CD14-positive monocyte (primary cell): ENCODE measurements around the gene KIAA0232. TPM values are rescaled to one million over a fixed set of nuclear protein-coding genes. Genes with fewer than 3 reads are reported as not detected.

Experiments
- DNase-seq, 3 donors: peaks; one replicate each; pipeline ENCODE4 v3.0.0-alpha.2; 2011 to 2022
- H2AFZ ChIP-seq: 2 replicates; pipeline ENCODE4 v1.6.0; 2012; ENCODE audit warnings: mild to moderate bottlenecking, low read depth, low read length, inconsistent platforms; ENCODE audit not compliant: insufficient read depth, poor library complexity, severe bottlenecking
- H3K27ac ChIP-seq, 2 donors: 1 replicate in 1 of 2; 2 replicates in 1 of 2; pipeline ENCODE4 v1.5.1; 2012 to 2013; ENCODE audit warnings: low read length in 2 of 2, control low read depth in 1 of 2, inconsistent platforms in 1 of 2, low read depth in 1 of 2, mild to moderate bottlenecking in 1 of 2
- H3K27me3 ChIP-seq, 2 donors: one replicate each; pipeline versions ENCODE4 v1.6.0 to v1.6.1; 2011 to 2013; ENCODE audit warnings: low read length in 2 of 2; ENCODE audit not compliant: control insufficient read depth in 2 of 2, insufficient read depth in 2 of 2
- H3K36me3 ChIP-seq, 2 donors: replicated peaks in 1 of 2; 1 replicate in 1 of 2; 2 replicates in 1 of 2; pipeline versions ENCODE4 v1.5.1 to v1.6.1; 2012 to 2013; ENCODE audit warnings: low read length in 2 of 2, control low read depth in 1 of 2, inconsistent platforms in 1 of 2, mild to moderate bottlenecking in 1 of 2; ENCODE audit not compliant: insufficient read depth in 2 of 2, control insufficient read depth in 1 of 2
- H3K4me1 ChIP-seq, 2 donors: 1 replicate in 1 of 2; 2 replicates in 1 of 2; pipeline versions ENCODE4 v1.5.1 to v1.6.1; 2012 to 2013; ENCODE audit warnings: low read length in 2 of 2, control low read depth in 1 of 2, inconsistent platforms in 1 of 2, mild to moderate bottlenecking in 1 of 2, moderate library complexity in 1 of 2; ENCODE audit not compliant: insufficient read depth in 2 of 2, control insufficient read depth in 1 of 2
- H3K4me2 ChIP-seq: replicated peaks from 2 replicates; pipeline ENCODE3; 2012; ENCODE audit warnings: low read length, moderate library complexity, mild to moderate bottlenecking; ENCODE audit not compliant: poor library complexity, severe bottlenecking; ENCODE audit errors: extremely low read depth
- H3K4me3 ChIP-seq, 3 experiments: fragments of 200-600 bp in 1 of 3; sonication (generic) in 1 of 3; replicated peaks in 1 of 3; 1 replicate in 2 of 3; 2 replicates in 1 of 3; pipeline ENCODE4 v1.5.1; 2011 to 2013; ENCODE audit warnings: low read length in 3 of 3, mild to moderate bottlenecking in 3 of 3, control low read depth in 2 of 3, low read depth in 2 of 3, inconsistent platforms in 1 of 3, moderate library complexity in 1 of 3
- H3K79me2 ChIP-seq: 2 replicates; pipeline ENCODE4 v1.6.0; 2012; ENCODE audit warnings: mild to moderate bottlenecking, control low read depth, inconsistent platforms, low read length, moderate library complexity; ENCODE audit not compliant: insufficient read depth
- H3K9ac ChIP-seq: 2 replicates; pipeline ENCODE4 v1.6.0; 2017; ENCODE audit warnings: low read length, mild to moderate bottlenecking; ENCODE audit not compliant: insufficient read depth, poor library complexity, severe bottlenecking
- H3K9me3 ChIP-seq, 2 donors: replicated peaks in 1 of 2; 1 replicate in 1 of 2; 2 replicates in 1 of 2; pipeline versions ENCODE4 v1.5.1 to v1.6.1; 2012 to 2013; ENCODE audit warnings: low read length in 2 of 2, control low read depth in 1 of 2; ENCODE audit not compliant: control insufficient read depth in 1 of 2, insufficient read depth in 1 of 2
- H4K20me1 ChIP-seq: 2 replicates; pipeline ENCODE4 v1.6.0; 2012; ENCODE audit warnings: mild to moderate bottlenecking, low read length, control low read depth, moderate library complexity; ENCODE audit not compliant: insufficient read depth
- H3K27ac Mint-ChIP-seq, 7 donors: one replicate each; pipeline ENCODE4 v1.8.0; 2020; ENCODE audit warnings: mild to moderate bottlenecking in 7 of 7, mixed read lengths in 7 of 7, moderate library complexity in 6 of 7, inconsistent platforms in 2 of 7
- H3K27me3 Mint-ChIP-seq, 3 donors: one replicate each; pipeline ENCODE4 v1.8.0; 2021 to 2022; ENCODE audit warnings: low read depth in 3 of 3, mild to moderate bottlenecking in 3 of 3, mixed read lengths in 3 of 3, moderate library complexity in 3 of 3, inconsistent platforms in 1 of 3
- H3K36me3 Mint-ChIP-seq, 2 donors: one replicate each; pipeline ENCODE4 v1.8.0; 2020; ENCODE audit warnings: mixed read lengths in 2 of 2, inconsistent platforms in 1 of 2, mild to moderate bottlenecking in 1 of 2
- H3K4me1 Mint-ChIP-seq: one replicate; pipeline ENCODE4 v1.8.0; 2020; ENCODE audit warnings: mild to moderate bottlenecking, mixed read lengths
- H3K4me3 Mint-ChIP-seq, 2 donors: one replicate each; pipeline ENCODE4 v1.8.0; 2020; ENCODE audit warnings: mild to moderate bottlenecking in 2 of 2, mixed read lengths in 2 of 2, moderate library complexity in 1 of 2
- H3K9me3 Mint-ChIP-seq, 7 donors: one replicate each; pipeline ENCODE4 v1.8.0; 2020 to 2022; ENCODE audit warnings: mixed read lengths in 7 of 7, mild to moderate bottlenecking in 6 of 7, moderate library complexity in 6 of 7, inconsistent platforms in 2 of 7
- WGBS: methylation state at CpG from one replicate; pipeline ENCODE4 v1.1.5; 2013; ENCODE audit warnings: missing lambda C conversion rate; ENCODE audit not compliant: insufficient coverage; 5-methylcytosine and 5-hydroxymethylcytosine counted together
- intact Hi-C, 2 donors: fragments of 100-400 bp; cut with micrococcal nuclease; formaldehyde crosslinking; loops; one replicate each; pipeline versions ENCODE4 v1.15.0 to v1.15.1; 2023
- polyA plus RNA-seq, 3 donors: library from polyadenylated mRNA; depleted of rRNA in 1 of 3; unstranded in 2 of 3; stranded (reverse) in 1 of 3; fragments of 300-500 nt in 2 of 3; fragments of >200 nt in 1 of 3; fragmentation: Illumina TruSeq in 2 of 3; gene quantifications; 1 replicate in 2 of 3; 2 replicates in 1 of 3; pipeline ENCODE4 v1.2.3, GENCODE V29; 2012 to 2021
- TF ChIP-seq, protein P1 (sequence below): fragments of 200-600 bp; IDR thresholded peaks from one replicate; pipeline ENCODE4 v1.8.0; 2022; ENCODE audit warnings: antibody characterized with exemption, mild to moderate bottlenecking

The KIAA0232 gene
- polyA plus RNA-seq, 3 donors: 12.3 to 27.3 (median 20.6) TPM

DNA sequence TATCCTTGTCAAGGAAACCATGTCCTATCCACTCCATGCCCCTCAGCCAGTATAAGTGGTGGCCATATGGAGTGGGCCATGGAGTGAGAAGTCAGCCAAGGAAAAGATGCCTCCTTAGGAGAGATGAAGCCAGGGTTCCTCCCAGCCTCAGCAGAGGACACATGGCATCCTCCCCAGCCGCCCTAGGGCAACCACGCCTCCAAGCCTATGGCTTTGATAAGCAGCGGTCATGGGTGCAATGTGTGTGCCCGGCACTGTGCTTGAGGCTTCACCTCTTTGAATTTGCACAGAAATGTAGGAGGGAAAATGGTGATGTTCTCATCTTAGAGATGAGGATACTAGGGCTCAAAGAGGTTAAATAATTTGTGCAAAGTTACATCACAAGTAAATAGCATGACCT lies 92.5 kb downstream of the KIAA0232 start:
- peaks cover 56 to 70% of the 10 kb centered on the region in 2 donors for H3K36me3 Mint-ChIP-seq
- DNase-seq: no peak
- Histone ChIP-seq H3K4me2 (no peak overlapping the region), H3K27me3 (no peaks in the 10 kb centered on the region), H3K9me3 (no peaks in the 10 kb centered on the region), H3K9ac (no peak overlapping the region), H3K36me3 (peaks cover 48 to 75% of the 10 kb centered on the region in 2 donors), H4K20me1 (peaks cover 40% of the 10 kb centered on the region), H3K4me3 (peak overlapping the region in 1 of 3 experiments; percentile 6), H3K4me1 (peaks cover 39 to 46% of the 10 kb centered on the region in 2 donors), H2AFZ (no peak overlapping the region), H3K27ac (peak overlapping the region; percentile 11 to 73), H3K79me2 (peaks cover 4% of the 10 kb centered on the region)
- H3K27me3 Mint-ChIP-seq: no peaks in the 10 kb centered on the region
- WGBS: 100% methylated on average over 1 of the region's 4 CpGs
- H3K4me3 Mint-ChIP-seq: no peak overlapping the region
- TF ChIP-seq, protein P1, sequence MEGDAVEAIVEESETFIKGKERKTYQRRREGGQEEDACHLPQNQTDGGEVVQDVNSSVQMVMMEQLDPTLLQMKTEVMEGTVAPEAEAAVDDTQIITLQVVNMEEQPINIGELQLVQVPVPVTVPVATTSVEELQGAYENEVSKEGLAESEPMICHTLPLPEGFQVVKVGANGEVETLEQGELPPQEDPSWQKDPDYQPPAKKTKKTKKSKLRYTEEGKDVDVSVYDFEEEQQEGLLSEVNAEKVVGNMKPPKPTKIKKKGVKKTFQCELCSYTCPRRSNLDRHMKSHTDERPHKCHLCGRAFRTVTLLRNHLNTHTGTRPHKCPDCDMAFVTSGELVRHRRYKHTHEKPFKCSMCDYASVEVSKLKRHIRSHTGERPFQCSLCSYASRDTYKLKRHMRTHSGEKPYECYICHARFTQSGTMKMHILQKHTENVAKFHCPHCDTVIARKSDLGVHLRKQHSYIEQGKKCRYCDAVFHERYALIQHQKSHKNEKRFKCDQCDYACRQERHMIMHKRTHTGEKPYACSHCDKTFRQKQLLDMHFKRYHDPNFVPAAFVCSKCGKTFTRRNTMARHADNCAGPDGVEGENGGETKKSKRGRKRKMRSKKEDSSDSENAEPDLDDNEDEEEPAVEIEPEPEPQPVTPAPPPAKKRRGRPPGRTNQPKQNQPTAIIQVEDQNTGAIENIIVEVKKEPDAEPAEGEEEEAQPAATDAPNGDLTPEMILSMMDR: no peak
- peaks cover 0 to 3% (median 0%) of the 10 kb centered on the region in 7 donors for H3K9me3 Mint-ChIP-seq
- intact Hi-C loops: loop anchor here (5.0 kb wide), 3 partner anchors 68 to 153 kb away; no protein-coding TSS in a partner anchor
- peaks cover 45% of the 10 kb centered on the region for H3K4me1 Mint-ChIP-seq
- peak overlapping the region; percentile 63 to 90 (median 77) for H3K27ac Mint-ChIP-seq

DNA sequence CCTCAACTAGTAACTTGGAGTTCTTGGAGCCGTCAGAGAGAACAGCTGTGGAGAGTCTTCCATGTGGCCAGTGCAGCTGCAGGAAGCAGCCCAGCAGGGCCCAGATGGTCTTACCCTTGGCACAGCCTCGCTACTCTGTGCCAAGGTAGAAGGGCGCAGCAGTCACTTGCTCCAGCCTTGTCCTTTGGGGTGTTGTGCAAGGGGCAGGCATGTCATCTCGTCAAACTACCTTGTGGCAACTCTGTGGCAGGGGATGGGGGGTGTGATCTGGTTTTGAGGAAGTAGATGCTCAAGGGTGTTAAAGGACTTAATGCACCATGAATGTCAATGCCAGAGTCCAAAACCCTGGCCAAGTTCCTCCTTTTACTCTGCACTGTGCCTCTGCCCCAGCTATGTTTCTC lies 92.9 kb downstream of the KIAA0232 start:
- peaks cover 40% of the 10 kb centered on the region for H3K4me1 Mint-ChIP-seq
- Histone ChIP-seq H3K4me1 (peaks cover 34 to 42% of the 10 kb centered on the region in 2 donors), H3K9me3 (no peaks in the 10 kb centered on the region), H3K36me3 (peaks cover 51 to 80% of the 10 kb centered on the region in 2 donors), H2AFZ (no peak overlapping the region), H3K27me3 (no peaks in the 10 kb centered on the region), H3K27ac (peak overlapping the region; percentile 11 to 73), H3K9ac (no peak overlapping the region), H3K79me2 (peaks cover 4% of the 10 kb centered on the region), H4K20me1 (peaks cover 37% of the 10 kb centered on the region), H3K4me2 (no peak overlapping the region), H3K4me3 (peak overlapping the region in 1 of 3 experiments; percentile 6)
- peak overlapping the region; percentile 76 to 90 (median 86) for H3K27ac Mint-ChIP-seq
- 0% methylated on average over 4 of the region's 4 CpGs for WGBS
- peaks cover 59 to 73% of the 10 kb centered on the region in 2 donors for H3K36me3 Mint-ChIP-seq
- intact Hi-C loops: no loop called here
- H3K9me3 Mint-ChIP-seq: peaks cover 0 to 3% (median 0%) of the 10 kb centered on the region in 7 donors
- H3K4me3 Mint-ChIP-seq: no peak overlapping the region
- DNase-seq: peak; percentile 93 to 98 (median 93)
- TF ChIP-seq, protein P1: no peak
- no peaks in the 10 kb centered on the region for H3K27me3 Mint-ChIP-seq
